RWPE1 (cell line): ENCODE results near the gene DOCK8.

Experiments
- CTCF ChIA-PET: fragments of 350-600 bp; sonication (Branson Sonifier 250); formaldehyde crosslinking; extraction: SDS; loops from one replicate; lab custom pipeline; 2021; lab: Yijun Ruan, JAX
- POLR2A ChIA-PET: fragments of 400-600 bp; formaldehyde crosslinking; extraction: SDS; loops from one replicate; lab custom pipeline; 2020; ENCODE audit warnings: antibody characterized with exemption; ENCODE audit not compliant: low non-redundant PET; lab: Yijun Ruan, JAX
- DNase-seq: peaks from one replicate; pipeline ENCODE4 v3.0.0; 2012; ENCODE audit warnings: low spot score
- H3K27ac ChIP-seq: fragments of 450-650 bp; 2 replicates; pipeline ENCODE4 v1.5.1; 2017
- TF ChIP-seq, protein P1 (sequence below): fragments of 450-650 bp; conservative IDR thresholded peaks from 2 replicates; pipeline ENCODE4 v1.5.1; 2017; ENCODE audit warnings: low read depth, mild to moderate bottlenecking

The DOCK8 gene

DNA sequence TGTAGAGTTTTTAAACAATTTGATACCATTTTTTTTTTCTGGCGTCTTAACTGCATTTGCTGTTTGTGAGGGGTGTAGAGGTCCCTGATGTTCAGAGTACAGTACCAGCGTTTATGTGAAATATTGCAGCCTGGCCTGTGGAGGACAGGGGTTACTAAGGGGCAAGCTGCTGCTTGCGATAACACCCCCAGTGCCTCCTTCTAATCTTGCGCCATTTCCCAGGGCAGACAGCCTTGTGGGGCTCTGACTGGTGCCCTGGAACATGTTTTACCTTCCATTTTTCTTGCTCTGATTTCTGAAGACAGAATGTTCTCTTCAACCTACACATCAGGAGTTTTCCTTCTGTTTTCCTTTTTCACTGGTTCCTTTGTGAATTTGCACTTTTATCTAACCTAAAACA lies 142.9 kb downstream of the DOCK8 start:
- ChIA-PET CTCF (interaction anchor here (0.8 kb wide), 1 partner anchor 132 kb away, joined by 3 read pairs; no protein-coding TSS in a partner anchor), POLR2A (no interaction called here)
- no peak for DNase-seq
- TF ChIP-seq, protein P1, sequence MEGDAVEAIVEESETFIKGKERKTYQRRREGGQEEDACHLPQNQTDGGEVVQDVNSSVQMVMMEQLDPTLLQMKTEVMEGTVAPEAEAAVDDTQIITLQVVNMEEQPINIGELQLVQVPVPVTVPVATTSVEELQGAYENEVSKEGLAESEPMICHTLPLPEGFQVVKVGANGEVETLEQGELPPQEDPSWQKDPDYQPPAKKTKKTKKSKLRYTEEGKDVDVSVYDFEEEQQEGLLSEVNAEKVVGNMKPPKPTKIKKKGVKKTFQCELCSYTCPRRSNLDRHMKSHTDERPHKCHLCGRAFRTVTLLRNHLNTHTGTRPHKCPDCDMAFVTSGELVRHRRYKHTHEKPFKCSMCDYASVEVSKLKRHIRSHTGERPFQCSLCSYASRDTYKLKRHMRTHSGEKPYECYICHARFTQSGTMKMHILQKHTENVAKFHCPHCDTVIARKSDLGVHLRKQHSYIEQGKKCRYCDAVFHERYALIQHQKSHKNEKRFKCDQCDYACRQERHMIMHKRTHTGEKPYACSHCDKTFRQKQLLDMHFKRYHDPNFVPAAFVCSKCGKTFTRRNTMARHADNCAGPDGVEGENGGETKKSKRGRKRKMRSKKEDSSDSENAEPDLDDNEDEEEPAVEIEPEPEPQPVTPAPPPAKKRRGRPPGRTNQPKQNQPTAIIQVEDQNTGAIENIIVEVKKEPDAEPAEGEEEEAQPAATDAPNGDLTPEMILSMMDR: no peak
- H3K27ac ChIP-seq: no peak overlapping the region

DNA sequence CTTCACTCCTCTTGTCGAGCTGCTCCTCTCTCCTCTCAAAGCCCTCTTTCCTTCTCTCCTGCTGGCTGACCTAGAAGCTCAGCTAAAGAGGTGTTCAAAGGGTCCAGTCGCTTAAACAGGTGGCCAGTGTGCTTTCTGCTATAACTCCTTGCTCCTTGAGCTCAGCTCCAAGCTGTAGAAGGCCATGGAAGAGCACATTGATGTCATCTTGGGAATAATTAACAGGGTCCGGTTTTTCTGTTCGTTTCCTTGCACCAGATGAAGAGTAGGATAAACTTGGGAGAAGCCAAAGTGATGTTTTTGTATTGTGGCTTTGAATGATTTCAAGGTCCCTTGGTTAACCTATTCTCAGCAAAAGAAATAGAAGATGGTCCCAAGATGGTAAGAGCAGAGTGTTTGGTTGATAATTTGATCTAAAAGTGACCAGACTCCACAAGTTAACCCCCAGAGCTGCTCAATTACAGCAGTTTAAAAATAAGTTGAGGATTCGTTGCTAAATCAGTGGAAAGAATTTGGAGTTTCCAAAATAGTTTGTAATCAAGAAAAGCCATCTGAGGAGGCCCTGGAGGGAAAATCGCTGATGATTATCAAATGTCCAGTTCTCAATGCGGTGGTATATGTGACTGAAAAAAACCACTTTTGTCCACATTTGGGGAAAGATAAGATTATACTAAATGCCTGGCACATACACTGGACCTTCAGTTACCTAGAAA lies 148.1 kb downstream of the DOCK8 start:
- DNase-seq: no peak
- H3K27ac ChIP-seq: no peak overlapping the region
- POLR2A ChIA-PET: no interaction called here
- CTCF ChIA-PET: no interaction called here
- TF ChIP-seq, protein P1: no peak

GRCh38 chr9:363274-363612 lies 148.6 kb downstream of the DOCK8 start:
- POLR2A ChIA-PET: no interaction called here
- CTCF ChIA-PET: no interaction called here
- no peak for DNase-seq
- H3K27ac ChIP-seq: no peak overlapping the region
- TF ChIP-seq, protein P1: no peak

DNA sequence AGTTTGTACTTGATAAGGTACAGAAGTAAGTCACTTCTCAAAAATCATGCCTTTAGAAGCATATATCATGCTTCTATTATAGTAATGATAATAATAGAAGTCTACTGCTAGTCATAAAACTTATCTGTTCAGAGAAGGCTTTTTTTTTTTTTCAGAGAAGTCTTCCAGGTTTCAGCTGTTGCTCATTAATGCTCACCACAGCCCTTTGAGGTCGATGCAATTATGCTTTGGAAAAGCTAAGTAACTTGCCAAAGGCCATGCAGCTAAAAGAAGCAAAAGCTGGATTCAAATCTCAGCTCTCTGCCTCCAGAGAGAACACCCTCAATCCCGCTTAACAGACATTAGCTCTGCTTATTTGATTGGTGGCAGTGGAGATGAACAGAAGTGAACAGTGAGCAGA lies 150.8 kb downstream of the DOCK8 start:
- ChIA-PET CTCF (no interaction called here), POLR2A (no interaction called here)
- H3K27ac ChIP-seq: no peak overlapping the region

GRCh38 chr9:366620-367019 lies 152.0 kb downstream of the DOCK8 start:
- CTCF ChIA-PET: no interaction called here
- POLR2A ChIA-PET: no interaction called here
- DNase-seq: no peak
- TF ChIP-seq, protein P1: no peak
- H3K27ac ChIP-seq: no peak overlapping the region

More for the DNA sequence above, 150.8 kb downstream of the DOCK8 start:
- TF ChIP-seq, protein P1: no peak
- DNase-seq: no peak

GRCh38 chr9:370086-370485 lies 155.4 kb downstream of the DOCK8 start:
- DNase-seq: no peak
- POLR2A ChIA-PET: no interaction called here
- H3K27ac ChIP-seq: no peak overlapping the region
- TF ChIP-seq, protein P1: no peak
- CTCF ChIA-PET: interaction anchor here (0.7 kb wide), 1 partner anchor 523 kb away, joined by 3 read pairs; no protein-coding TSS in a partner anchor
